HEK293T (cell line): Measurements from ENCODE around the gene GRIN2A.

Source experiments
- BHLHE40 ChIP-seq: fragments of 450-650 bp; IDR thresholded peaks from 2 replicates; pipeline ENCODE4 v1.6.1; 2016; ENCODE audit warnings: mild to moderate bottlenecking, moderate library complexity, borderline replicate concordance
- CTBP1 ChIP-seq: fragments of 450-650 bp; IDR thresholded peaks from 2 replicates; pipeline ENCODE4 v1.6.1; 2016; ENCODE audit warnings: borderline replicate concordance
- HDGF ChIP-seq: fragments of 450-650 bp; IDR thresholded peaks from 2 replicates; pipeline ENCODE4 v1.6.1; 2017; ENCODE audit warnings: antibody characterized with exemption, borderline replicate concordance
- NFRKB ChIP-seq: fragments of 450-650 bp; IDR thresholded peaks from 2 replicates; pipeline ENCODE4 v1.6.1; 2016; ENCODE audit warnings: mild to moderate bottlenecking, moderate library complexity
- SUZ12 ChIP-seq: fragments of 450-650 bp; IDR thresholded peaks from 2 replicates; pipeline ENCODE4 v1.6.1; 2016; ENCODE audit warnings: mild to moderate bottlenecking

- TF ChIP-seq NFRKB (no peak), SUZ12 (no peak), BHLHE40 (no peak), HDGF (no peak), CTBP1 (no peak)
Observed at GRCh38 chr16:10138881-10139280, 43.3 kb downstream of the GRIN2A start.
